NOMO-1 treated with DMSO at 0.1 percent for 48 hours (cell line): ENCODE data around the gene HCLS1.
"Not testable (repeated sequence)": the region's sequence is repeated elsewhere in the genome, so short reads cannot be mapped to it uniquely, and the experiment has no call there.

Experiments used
- DNase-seq: peaks from one replicate; lab custom pipeline; 2025; ENCODE audit not compliant: unreplicated experiment; lab: John Stamatoyannopoulos, UW

The HCLS1 gene

DNA sequence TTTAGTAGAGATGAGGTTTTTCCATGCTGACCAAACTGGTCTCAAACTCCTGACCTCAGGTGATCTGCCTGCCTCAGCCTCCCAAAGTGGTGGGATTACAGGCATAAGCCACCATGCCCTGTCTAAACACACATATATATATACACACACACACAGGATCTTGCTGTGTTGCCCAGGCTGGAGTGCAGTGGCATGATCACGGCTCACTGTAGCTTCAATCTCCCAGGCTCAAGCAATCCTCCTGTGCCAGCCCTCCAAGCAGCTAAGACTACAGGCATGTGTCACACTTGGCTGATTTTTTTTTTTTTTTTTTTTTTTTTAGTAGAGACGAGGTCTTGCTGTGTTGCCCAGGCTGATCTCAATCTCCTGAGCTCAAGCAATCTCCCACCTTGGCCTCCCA, 60.8 kb downstream of the HCLS1 start:
- DNase-seq = not testable (repeated sequence)

- DNase-seq = no peak
Observed at GRCh38 chr3:121598564-121598963, 62.1 kb downstream of the HCLS1 start.

DNA sequence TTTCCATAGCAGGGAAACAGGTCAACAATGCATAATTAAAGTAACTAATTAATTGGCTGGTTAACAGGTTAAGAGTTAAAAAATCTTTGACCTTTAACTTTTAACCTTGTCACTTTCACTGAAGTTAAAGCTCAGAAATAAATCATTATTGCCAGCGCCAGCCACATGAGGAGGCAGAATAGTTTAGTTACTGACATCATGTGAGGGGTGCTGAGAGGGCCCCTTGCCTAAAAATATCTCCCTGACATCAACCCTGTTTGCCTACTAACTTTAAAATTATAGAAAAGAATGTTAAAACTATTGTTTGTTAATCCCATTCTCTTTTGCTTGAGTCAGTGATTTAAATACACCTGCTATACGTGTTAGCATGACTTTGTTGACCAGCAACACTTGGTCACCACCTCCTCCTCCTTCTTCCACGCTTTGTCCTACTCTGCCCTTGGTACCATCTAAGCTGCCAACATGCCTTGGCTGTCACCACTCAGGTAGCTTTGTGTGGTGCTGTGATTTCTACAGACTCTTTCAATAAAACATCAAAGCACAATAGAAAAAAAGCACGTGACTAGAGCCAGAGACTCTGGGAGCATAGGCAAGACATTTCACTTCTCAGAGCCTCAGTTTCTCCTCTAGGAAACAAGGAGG, 64.8 kb downstream of the HCLS1 start:
- DNase-seq = no peak

- no peak for DNase-seq
Observed at GRCh38 chr3:121594850-121595249, 65.9 kb downstream of the HCLS1 start.

DNA sequence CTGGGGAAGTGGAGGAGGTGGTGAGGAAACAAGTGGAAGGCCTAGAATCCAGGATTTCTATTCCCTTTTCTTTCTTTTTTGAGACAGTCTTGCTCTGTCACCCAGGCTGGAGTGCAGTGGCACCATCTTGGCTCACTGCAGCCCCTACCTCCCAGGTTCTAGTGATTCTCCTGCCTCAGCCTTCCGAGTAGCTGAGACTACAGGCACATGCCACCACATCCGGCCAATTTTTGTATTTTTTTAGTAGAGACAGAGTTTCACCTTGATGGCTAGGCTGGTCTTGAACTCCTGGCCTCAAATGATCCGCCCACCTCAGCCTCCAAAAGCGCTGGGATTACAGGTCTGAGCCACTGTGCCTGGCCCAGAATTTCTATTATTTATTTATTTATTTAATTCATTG, 66.9 kb downstream of the HCLS1 start:
- DNase-seq = not testable (repeated sequence)

DNA sequence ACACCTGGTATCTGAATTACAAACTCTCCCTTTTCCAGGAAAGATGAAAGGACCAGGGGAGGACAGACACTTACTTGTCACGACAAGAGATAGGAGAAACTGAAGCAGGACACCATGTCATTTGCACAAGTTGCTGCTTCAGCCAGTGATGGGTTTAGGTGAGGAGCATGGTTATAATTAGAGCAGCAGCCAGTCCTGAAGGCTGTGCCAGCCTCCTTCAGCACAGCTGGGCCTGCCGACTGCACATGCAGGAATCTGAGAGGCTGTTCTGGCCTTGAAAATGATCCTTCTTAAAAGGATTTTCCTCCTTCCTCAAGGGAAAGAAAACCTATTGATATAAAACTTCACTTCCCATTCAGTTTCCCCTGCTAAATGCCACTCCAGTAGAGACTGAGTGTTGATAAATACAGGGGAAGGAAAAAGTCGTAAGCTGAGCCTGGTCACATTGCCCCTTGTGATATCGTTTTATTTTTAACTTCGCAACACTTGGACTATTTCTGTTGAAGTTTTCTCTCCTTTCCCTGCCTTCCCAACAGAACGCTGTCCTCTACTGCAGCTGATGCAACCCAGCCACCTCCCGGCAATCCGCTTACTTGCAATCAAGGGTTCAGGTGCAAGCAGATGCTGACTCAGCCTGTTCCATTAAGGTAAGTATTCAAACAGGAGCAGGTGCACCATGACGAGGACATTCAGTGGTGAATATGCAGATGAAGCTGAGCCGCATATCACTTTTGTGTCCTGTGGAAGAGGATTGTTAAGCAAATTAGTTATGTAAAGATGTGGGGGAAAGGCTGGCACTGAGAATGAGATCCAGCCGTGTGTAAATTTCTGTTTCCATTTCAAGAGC, 67.6 kb downstream of the HCLS1 start, which contains the start of gene FBXO40:
FBXO40 (plus strand) TSS at position 524 of the 847 bp plus-strand sequence. CDS start 27,197 bp downstream, outside the sequence.
- DNase-seq = no peak

DNA sequence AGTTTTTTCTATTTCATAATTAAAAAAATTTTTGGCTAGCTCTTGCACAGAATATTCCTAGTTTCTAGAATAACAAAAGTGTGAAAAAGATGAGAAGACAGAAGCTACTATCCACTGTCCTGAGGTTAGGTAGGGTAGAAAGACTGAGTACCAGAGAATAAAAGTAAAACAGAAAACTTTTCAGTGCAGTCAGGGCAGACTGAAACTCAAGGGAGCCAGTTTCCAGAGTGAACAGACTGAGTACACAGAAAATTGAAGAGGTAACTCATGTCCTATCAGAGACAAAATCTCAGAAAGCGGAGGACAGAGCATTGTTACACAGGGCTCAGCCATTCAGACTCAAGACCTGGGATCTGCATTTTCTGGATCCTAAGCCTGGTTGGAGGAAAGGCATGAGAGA, 76.3 kb downstream of the HCLS1 start:
- DNase-seq = no peak

- no peak for DNase-seq
Observed at GRCh38 chr3:121581691-121582090, 79.0 kb downstream of the HCLS1 start.
